Urothelium cell line (cell line): ENCODE data around the gene EMB.
"Not testable (repeated sequence)": the region's sequence is repeated elsewhere in the genome, so short reads cannot be mapped to it uniquely, and the experiment has no call there.

Experiments
- DNase-seq: peaks from one replicate; pipeline ENCODE4 v3.0.0; 2011; ENCODE audit warnings: low spot score, mixed read lengths
- FAIRE-seq: peaks from 2 replicates; lab custom pipeline; 2011; peaks lifted over from hg19 to GRCh38; lab: Jason Lieb, UNC

EMB gene, protein sequence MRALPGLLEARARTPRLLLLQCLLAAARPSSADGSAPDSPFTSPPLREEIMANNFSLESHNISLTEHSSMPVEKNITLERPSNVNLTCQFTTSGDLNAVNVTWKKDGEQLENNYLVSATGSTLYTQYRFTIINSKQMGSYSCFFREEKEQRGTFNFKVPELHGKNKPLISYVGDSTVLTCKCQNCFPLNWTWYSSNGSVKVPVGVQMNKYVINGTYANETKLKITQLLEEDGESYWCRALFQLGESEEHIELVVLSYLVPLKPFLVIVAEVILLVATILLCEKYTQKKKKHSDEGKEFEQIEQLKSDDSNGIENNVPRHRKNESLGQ

GRCh38 chr5:50440651-50441492, at the start of gene EMB:
EMB (minus strand) TSS chr5:50441288; CDS start chr5:50441151, 137 bp downstream.
- FAIRE-seq (no peak), DNase-seq (peak; percentile 69)

GRCh38 chr5:50489491-50489890, 48.4 kb upstream of the EMB start:
- not testable (repeated sequence) for FAIRE-seq, DNase-seq

GRCh38 chr5:50478790-50479189, 37.7 kb upstream of the EMB start:
- FAIRE-seq, DNase-seq: not testable (repeated sequence)

GRCh38 chr5:50476549-50476948, 35.5 kb upstream of the EMB start:
- FAIRE-seq (no peak), DNase-seq (no peak)

DNA sequence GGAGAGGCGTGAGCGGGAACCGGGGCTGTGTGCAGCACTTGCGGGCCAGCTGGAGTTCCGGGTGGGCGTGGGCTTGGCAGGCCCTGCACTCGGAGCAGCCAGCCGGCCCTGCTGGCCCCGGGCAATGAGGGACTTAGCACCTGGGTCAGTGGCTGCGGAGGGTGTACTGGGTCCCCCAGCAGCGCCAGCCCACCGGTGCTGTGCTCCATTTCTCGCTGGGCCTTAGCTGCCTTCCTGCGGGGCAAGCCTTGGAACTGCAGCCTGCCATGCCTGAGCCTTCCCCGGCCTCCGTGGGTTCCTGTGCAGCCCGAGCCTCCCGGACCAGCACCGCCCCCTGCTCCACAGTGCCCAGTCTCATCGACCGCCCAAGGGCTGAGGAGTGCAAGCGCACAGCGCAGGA, 23.9 kb upstream of the EMB start:
- DNase-seq = not testable (repeated sequence)

GRCh38 chr5:50463726-50464125, 22.6 kb upstream of the EMB start:
- FAIRE-seq = no peak
- DNase-seq = no peak

More for the DNA sequence above, 23.9 kb upstream of the EMB start:
- FAIRE-seq = not testable (repeated sequence)

DNA sequence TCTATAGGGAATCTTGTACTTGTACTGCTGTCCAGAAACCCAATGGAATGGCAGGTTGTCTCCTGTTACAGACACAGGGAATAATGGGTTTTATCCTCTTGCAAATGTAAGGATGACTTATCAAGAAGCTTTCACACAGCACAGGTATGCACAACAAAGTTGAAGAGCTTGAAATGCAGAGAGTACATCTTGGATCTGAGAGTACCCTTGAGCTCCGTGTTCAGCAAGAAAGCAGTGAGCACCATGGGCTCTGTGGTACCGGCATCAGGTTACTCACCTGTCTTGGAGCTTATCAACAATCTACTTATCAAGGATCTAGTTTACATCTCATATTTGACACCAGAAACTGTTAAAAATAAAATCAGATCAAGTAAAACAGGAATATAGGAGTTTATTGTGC, 22.0 kb upstream of the EMB start:
- DNase-seq = no peak
- no peak for FAIRE-seq

- DNase-seq = not testable (repeated sequence)
Measured at GRCh38 chr5:50462579-50462978, 21.5 kb upstream of the EMB start.

GRCh38 chr5:50458372-50458771, 17.3 kb upstream of the EMB start:
- not testable (repeated sequence) for FAIRE-seq, DNase-seq

More at GRCh38 chr5:50462579-50462978, 21.5 kb upstream of the EMB start:
- FAIRE-seq = not testable (repeated sequence)

DNA sequence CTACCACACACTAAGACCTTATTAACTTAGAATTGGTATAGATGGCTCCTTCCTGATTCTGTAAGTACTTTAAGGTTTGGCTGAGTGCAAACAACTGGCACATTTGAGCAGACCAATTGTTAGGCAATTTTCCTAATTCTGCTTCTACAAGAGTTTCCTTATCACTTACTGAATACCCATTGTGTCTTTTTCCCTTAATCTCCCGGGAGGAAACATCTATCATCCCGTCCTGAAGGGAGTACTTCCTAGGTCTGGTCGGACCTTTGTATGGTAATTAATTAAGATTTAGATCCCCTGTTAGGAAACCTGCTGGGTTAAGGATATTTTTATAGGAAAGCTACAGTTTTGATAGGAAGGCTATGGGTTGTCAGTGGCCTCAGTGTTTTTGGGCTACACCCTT, 8.2 kb upstream of the EMB start:
- not testable (repeated sequence) for DNase-seq, FAIRE-seq

- FAIRE-seq = no peak
- DNase-seq = no peak
Measured at GRCh38 chr5:50447941-50448340, 6.9 kb upstream of the EMB start.

DNA sequence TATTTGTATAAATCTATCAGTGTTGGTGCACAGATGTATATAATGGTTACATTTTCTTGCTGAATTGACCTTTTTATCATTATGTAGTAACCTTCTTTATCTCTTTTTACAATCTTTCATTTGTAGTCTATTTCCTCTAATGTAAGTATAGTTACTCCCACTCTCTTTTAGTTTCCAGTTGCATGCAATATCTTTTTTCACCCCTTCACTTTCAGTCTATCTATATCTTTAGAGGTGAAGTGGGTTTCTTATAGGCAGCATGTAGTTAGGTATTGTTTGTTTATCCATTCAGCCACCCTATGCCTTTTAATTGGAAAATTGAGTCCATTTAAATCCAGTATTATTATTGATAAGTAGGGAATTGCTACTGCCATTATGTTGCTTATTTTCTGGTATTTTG, 6.1 kb upstream of the EMB start:
- FAIRE-seq = no peak

GRCh38 chr5:50445296-50445949, 4.3 kb upstream of the EMB start:
- FAIRE-seq (no peak), DNase-seq (no peak)

More for the DNA sequence above, 6.1 kb upstream of the EMB start:
- DNase-seq = no peak

- not testable (repeated sequence) for DNase-seq
- FAIRE-seq = peak; percentile 63
Measured at GRCh38 chr5:50442559-50443539, 1.8 kb upstream of the EMB start.

GRCh38 chr5:50441493-50441955, 436 bp upstream of the EMB start:
- FAIRE-seq (no peak), DNase-seq (no peak)

GRCh38 chr5:50439221-50439620, 1.9 kb downstream of the EMB start:
- DNase-seq = no peak
- no peak for FAIRE-seq

- DNase-seq, FAIRE-seq: not testable (repeated sequence)
Measured at GRCh38 chr5:50438060-50438459, 3.0 kb downstream of the EMB start.

GRCh38 chr5:50435168-50435567, 5.9 kb downstream of the EMB start:
- FAIRE-seq = no peak
- DNase-seq = no peak

GRCh38 chr5:50431133-50431904, 9.8 kb downstream of the EMB start:
- FAIRE-seq = peak; percentile 53
- not testable (repeated sequence) for DNase-seq
